Measurements from ENCODE around the gene USP7.

The USP7 gene

GRCh38 chr16:8854298-8854948 lies 109.3 kb downstream of the USP7 start:
- TF ChIP-seq CTCF (IDR thresholded peaks at IDR 0.05; ENCODE audit: low read depth, low read length) = no peak
- no peak overlapping the region for H3K4me3 ChIP-seq (ENCODE audit: low read depth, low read length)

- H3K4me3 ChIP-seq (ENCODE audit: low read depth, low read length) = no peak overlapping the region
Observed at GRCh38 chr16:8853611-8854010, 110.1 kb downstream of the USP7 start.

GRCh38 chr16:8853150-8853549 lies 110.6 kb downstream of the USP7 start:
- no peak overlapping the region for H3K4me3 ChIP-seq (ENCODE audit: low read depth, low read length)
- TF ChIP-seq CTCF (IDR thresholded peaks at IDR 0.05; ENCODE audit: low read depth, low read length) = no peak

More at GRCh38 chr16:8853611-8854010, 110.1 kb downstream of the USP7 start:
- no peak for TF ChIP-seq CTCF (IDR thresholded peaks at IDR 0.05; ENCODE audit: low read depth, low read length)

- no peak overlapping the region for H3K4me3 ChIP-seq (ENCODE audit: low read depth, low read length)
- no peak for TF ChIP-seq CTCF (IDR thresholded peaks at IDR 0.05; ENCODE audit: low read depth, low read length)
Observed at GRCh38 chr16:8852534-8852933, 111.2 kb downstream of the USP7 start.

- no peak for TF ChIP-seq CTCF (IDR thresholded peaks at IDR 0.05; ENCODE audit: low read depth, low read length)
- no peak overlapping the region for H3K4me3 ChIP-seq (ENCODE audit: low read depth, low read length)
Observed at GRCh38 chr16:8851761-8852403, 111.8 kb downstream of the USP7 start.

- H3K4me3 ChIP-seq (ENCODE audit: low read depth, low read length) = no peak overlapping the region
Observed at GRCh38 chr16:8850279-8850885, 113.3 kb downstream of the USP7 start.

More at GRCh38 chr16:8850279-8850885, 113.3 kb downstream of the USP7 start:
- no peak for TF ChIP-seq CTCF (IDR thresholded peaks at IDR 0.05; ENCODE audit: low read depth, low read length)
